HG02885 (cell line): ENCODE data around the gene ABHD8.

Source experiments
- ATAC-seq: cut with Tn5 transposase; IDR thresholded peaks from one replicate; pipeline ENCODE4 v1.9.1; 2021; ENCODE audit warnings: mild to moderate bottlenecking; ENCODE audit not compliant: unreplicated experiment, poor library complexity

ABHD8 gene

DNA sequence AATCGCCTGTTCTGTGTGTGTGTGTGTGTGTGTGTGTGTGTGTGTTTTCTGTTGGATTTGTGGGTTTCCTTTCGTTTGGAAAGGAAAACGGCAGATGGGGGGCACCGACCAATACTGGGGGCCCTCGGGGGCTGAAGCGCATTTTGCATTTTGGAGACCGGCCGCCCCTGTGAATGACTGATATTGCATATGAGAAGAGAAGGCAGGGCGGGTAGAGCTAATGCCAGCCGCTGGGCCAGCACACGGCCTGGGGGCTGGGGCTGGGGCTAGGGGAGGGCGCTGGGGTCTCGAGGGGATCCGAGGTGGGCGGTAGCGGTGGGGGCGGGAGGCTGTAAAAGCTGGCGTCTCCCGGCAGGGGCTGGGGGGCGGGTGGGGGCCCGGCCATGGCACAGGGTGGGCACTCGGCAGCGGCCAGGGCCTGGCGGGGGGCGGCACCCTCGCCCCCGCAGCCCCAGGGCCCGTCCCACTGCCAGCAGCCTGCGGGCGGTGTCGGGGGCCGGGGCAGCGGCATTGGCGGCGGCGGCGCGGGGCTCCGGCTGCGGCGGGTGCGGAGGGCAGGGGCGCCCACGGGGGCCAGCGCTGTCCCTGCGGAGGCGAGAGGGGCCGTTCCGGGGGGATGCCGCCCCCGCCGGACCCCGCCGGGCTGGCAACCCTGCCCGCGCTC lies 20.2 kb upstream of the ABHD8 start:
- ATAC-seq: no peak

DNA sequence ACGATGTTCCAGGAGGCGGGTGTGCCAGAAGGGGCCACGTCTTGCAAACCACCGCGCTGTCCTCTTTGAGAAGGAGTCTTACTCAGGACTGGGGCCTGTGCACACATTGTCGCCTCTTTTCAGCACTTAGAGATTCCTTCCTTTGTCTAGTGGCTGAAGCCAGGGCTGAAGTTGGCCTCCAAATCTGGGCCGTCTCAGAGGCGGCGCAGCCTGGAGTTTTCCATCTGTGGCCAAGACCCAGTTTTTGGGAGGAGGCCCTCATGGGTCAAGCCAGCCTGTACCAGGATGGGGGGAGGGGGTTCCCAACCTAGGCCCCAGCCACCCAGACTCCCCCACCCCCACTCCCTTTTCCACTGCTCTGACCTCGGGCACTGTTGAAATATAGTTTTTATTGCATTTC lies 19.6 kb upstream of the ABHD8 start:
- ATAC-seq: no peak

DNA sequence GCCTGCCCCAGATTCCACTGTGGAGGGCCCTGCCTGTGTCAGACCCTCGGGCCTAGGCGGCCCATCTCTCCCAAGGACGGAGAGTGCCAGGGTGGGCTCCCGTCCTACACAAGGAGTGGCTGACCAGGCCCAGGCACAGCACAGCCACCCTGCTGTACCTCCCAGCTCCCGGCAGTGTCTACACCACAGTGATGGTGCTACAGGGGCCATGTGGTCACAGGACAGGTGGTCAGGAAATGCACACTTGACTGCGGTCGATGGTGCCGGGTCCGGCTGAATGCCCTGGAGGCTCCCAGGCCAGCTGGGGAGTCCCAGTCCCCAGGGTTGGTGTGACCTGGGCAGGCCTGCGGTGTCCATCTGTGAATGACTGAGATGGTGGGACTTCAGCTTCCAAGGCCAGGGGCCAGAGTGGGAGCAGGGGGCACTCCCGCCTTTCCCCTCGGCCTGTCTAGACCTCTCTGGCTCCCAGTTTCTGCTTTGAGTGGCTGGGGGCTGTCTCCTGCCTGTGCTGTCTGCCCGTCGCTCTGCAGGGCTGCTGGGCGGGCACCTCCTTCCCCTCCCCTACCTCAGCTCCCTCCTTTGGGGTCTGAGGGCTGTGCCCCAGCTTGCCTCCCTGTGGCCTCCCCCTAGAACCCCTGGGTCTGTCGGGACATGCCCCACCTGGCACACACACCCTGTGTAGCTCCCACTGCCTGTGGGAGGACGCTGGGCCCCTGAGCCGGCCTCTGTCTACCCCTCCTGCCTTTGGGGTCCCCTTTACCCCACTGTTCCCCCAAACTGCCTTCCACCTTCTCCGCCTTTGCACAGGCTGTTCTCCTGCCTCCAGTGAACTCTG lies 18.6 kb upstream of the ABHD8 start:
- ATAC-seq: no peak

DNA sequence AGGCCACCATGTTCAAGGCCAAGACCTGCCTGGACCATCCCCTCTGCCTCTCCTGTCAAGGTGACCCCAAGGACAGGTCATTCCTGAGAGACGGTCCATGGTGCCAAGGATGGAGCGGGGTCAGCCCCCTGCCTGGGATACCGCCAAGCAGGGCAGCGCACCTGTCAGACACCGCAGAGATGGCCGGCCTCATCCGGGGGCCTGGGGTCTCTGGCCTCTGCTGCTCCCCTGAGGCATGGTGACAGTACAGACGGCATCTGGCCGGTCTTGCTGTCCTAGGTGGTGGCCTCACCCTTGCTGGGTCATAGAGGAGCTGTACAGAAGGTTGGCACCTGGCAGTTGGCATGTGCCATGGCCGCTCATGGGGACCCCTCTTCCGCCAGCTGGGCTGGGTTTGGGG lies 17.2 kb upstream of the ABHD8 start:
- no peak for ATAC-seq

DNA sequence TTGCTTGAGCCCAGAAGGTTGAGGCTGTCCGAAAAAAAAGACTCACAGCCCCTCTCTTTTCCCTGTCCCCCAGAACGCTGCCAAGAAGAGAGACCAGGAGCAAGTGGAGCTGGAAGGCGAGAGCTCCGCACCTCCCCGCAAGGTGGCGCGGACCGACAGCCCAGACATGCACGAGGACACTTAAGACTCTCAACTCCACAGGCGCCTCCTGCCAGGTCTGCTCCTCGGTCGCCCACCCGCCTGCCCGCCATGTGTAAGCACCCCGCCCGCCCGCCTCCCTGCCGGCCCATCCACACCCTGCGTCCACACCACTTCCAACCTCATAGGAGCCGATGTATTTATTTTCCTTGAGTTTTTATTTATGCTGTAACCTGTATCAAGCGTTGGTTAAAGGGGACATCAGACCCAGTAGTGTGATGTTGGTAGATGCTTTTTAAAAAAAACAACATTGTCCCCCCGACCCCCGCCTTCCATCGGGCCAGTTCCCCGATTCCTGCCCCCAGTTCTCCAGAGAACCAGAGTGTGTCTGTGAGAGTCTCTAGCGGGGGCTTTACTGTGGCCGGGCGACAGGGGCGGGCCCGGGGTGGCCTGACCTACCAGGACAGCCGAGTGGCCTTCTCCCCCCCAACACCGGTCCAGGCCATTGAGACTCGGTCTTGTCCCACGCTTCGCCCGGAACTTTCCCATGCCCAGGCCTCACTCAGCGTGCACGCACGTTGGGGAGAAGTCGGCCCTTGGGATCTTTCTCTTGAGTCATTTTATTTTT lies 16.4 kb upstream of the ABHD8 start:
- ATAC-seq: no peak

DNA sequence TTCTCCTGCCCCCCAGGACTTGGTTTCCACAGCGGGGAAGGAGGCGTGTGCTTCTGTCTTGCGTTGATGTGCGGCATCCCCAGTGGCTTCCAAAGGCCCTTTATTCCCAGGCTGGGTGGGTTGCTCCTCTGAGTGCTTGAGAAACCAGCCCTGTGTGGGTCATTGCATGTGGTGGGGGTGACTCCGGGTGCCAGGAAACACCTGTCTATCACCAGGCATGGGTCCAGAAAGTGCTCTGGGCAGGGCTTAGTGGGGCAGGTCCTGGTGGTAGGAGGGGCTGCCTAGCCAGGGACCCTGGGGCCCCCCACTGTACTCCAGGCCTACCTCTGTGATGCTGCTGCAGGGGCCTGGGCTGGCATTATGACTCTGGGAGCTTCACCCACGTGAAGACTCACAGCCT lies 15.7 kb upstream of the ABHD8 start:
- no peak for ATAC-seq

DNA sequence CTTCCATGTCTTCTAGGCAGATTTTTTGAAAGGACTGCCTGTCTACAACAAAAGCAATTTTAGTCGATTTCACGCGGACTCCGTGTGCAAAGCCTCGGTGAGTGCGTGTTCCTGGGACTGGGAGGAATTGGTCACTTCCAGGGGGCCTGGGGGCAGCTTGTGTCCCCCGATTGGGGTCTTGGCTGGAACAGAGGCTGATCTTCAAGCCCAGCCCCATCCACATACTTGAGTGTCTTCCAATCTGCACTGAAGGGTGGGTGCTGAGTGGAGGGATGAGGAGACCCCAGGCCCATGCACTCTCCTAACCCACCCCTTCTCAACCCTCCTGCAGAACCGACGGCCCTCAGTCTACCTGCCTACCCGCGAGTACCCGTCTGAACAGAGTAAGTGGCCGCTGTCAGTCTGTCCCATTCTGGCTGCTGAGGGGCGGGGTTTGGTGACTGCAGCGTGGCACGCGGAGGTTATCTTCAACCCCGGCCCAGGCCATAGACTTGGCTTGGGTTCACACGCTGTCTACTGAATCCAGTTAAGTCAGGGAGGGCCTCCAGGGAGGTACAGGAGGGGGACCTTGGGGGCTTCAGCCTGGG lies 10.9 kb upstream of the ABHD8 start:
- no peak for ATAC-seq

DNA sequence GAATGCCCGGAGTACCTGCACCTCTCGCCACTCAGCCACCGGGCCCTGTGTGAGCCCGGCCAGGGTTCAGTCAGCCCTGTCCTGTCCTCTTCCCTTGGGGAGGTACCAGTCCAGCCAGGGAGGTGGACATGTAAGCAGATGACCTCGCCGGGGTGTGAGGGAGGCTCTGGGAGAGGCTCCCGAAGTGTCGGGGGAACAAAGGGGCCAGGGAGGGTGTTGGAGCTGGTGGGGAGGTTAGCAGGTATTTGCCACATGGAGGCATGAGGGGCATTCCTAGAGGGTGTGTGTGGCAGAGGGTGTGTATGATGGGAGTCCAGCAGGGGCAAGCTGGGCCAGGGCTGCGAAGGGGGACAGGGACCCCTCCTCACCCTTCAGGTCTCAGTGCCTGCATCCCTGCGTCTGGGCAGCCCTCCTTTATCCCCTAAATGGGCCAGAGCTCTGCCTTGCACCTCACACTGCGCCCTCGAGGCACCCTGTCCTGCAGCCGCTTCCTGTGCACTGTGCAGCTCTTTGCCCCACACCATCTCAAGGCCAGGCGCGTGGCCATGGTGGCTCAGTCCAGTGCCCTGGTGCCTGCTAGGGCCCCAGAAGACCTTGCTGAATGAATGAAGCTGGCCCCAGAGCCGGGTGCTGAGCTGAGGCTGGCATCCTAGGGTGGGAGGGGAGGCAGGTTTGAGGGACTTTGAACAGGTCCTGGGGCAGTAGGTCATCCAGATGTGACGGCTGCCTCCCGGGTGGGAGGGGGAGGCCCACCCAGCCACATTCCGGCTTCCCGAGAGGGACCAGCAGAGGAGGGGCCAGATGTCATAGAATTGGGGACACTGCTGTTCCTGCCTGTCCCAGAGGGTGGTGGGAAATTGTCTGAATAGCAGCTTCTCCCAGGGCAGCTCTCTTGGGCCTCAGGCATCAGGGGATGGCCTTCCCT lies 9.2 kb upstream of the ABHD8 start:
- ATAC-seq: no peak

DNA sequence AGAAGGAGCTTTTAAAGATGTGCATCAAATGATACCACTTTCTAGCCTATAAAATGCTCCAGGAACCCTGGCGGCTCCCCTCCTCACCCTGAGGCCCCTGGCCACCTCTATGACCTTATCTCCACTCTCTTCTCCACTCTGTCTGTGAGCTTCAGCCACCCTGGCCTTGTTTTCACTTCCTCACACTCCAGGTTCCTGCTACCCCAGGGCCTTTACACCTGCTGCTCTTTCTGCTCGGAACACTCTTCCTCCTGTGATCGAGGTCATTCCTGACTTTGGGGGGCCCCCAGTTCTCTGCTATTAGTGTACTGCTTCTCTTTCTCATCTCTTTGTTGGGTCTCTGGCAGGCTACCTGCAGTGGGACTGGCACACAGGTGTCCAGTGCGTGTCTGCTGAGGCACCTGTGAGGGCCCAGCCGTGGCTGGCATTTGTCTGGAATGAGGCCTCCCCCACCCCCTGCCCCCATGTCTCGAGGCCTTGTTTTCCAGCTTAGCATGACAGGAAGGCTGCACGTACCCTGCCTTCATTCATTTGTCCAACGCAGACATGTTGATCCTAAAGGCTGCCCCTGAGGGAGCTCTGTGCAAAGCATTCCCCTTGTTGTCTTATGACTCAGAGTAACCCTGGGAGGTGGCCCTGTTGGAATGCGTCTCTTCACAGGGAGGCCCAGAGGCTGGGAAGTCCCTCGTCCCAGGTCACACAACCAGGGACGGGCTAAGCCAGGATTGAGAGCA lies 8.4 kb upstream of the ABHD8 start:
- ATAC-seq: no peak

DNA sequence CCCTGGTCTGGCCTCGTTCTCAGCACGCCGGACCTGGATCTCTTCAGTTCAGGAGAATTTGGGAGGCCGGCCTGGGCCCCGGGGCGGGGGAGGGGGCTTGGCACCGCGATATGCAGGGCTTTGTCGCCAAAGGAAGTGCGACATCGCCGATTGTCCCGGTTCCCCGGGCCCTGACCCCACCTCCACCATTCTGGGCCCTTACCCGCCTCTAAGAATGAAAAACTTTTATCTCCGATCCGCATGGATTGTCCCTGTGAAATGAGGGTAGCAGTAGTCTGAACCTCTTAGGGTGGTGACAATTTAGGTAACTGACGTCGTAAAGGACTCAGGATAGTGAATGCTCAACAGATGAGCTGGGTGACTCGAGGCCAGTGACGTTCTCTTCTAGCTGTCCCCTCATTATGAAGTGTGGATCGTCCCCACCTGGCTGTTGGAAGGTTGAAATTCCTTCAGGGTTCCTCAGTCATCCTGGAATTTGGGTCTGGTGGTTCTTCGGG lies 6.8 kb upstream of the ABHD8 start:
- ATAC-seq: no peak

DNA sequence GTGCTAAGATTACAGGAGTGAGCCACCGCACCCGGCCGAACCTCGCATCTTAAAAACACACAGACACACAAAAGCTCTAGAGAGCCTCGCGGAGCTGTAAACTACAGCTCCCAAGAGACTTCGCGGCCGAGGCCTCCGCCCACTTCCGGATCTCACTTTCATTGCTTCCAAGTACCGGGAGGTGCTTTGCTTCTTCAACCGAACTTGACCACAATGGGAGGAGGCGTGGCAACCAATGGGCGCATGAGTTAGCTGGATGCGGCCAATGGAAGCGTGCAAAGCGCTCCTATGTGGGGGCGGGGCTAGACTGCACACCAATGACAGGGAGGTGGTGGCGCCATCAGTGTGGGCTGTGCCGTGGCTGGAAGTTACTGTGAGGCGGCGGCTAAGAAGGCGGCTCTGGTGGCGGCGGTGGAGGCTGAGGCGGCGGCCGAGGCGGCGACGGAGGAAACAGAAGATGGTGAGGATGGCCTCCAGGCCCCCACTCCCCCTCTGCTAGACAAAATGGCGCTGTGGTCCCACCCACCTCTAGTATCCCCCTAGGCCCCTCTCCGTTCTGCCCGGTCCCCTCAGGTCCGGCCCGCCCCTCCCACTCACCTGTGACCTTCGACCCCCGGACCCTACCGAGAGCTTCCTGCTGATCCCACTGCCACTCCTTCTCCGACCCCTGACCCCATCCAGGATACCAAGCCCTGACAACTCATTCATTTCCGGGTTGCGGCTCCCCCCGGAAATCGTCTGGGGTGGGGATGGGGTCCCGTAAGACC lies 6.2 kb upstream of the ABHD8 start, which contains the start of gene DDA1:
Gene DDA1 (plus strand): TSS at position 366 of the 767 bp plus-strand sequence. CDS start 92 bp downstream, at position 458.
- ATAC-seq: peak; percentile 66

DNA sequence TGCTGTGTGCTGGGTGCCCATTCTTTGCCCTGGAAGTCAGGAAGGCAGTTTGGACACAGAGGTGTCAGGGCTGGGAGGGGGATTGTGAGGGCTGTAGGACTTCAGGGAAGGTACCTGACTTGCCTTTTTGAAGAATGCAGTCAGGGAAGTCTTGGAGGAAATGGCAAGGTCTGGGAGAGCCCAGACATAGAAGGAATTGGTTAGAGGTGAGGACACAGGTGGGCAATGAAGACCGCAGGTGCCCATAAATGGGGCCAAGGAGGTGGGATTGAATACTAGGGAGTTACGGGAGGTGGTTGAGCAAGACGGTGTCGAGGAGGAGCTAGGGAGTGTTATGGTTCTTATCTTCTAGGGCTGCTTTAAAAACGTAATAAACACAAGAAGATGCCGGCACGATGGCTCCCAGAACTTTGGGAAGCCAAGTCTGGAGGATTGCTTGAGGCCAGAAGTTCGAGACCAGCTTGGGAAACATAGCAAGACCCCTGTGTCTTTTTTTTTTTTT lies 4.7 kb upstream of the ABHD8 start:
- ATAC-seq: no peak

DNA sequence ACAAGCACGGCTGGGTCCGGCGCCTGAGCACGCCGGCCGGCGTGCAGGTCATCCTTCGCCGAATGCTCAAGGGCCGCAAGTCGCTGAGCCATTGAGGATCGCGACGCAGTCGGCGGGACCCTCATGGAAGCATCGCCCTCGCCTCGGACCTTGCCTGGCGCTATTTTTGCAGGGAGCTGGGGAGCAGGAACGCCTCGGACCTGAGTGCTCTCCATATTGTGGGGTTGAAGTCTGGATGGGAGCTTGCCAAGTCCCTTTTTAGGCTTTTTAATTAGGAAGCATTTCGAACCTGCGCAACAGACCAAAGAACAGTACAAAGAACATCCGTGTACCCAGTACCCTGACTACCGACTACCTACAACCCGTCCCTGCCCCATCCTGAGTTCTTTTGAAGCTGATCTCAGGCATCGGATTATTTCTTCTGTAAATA lies 3.1 kb upstream of the ABHD8 start:
- ATAC-seq: no peak

DNA sequence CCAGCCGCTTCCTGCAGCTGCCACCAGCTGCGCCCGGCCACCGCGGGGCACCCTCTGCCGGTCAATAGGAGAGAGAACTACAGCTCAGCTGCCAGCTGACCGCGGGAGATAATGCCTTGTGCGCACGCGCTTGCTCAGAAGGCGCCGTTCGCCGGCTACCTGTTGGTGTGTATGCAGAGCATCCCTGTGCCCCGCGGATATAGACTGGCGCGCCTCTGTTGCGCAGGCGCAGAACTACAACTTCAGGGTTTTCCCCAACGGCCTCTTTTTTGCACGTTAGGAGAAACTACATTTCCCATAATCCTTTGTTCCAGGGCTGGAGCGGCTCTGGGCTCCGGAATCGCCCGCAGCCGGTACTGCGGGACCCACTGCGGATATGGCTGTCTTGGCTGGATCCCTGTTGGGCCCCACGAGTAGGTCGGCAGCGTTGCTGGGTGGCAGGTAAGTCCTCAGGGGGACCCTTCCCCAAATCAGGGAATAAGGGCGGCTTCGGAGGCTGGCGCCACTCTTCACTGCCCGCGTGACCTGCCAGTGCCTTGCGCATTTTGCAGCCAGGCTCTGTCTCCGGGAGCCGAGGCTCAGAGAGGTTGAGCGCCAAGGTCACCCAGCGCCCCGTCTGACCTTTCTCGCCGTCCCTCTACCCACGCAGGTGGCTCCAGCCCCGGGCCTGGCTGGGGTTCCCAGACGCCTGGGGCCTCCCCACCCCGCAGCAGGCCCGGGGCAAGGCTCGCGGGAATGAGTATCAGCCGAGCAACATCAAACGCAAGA lies 2.5 kb upstream of the ABHD8 start, which contains the start of gene MRPL34:
Gene MRPL34 (plus strand): TSS at position 356 of the 768 bp plus-strand sequence. CDS start 21 bp downstream, at position 377.
- ATAC-seq: peak; percentile 65

DNA sequence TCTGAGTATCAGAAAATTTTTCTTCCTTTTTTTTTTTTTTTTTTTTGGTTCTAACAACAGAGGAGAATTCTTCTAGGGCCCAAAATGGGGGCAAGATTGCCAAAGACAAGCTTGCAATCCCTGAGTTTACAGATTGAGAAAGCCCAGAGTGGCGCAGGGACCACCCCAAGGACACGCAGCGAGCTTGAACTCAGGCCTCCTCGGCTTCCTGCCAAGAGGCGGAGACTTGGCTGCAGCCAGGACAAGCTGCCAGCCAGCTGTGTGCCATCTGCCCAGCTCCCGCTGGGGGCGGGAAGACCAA lies 1.9 kb upstream of the ABHD8 start:
- no peak for ATAC-seq

DNA sequence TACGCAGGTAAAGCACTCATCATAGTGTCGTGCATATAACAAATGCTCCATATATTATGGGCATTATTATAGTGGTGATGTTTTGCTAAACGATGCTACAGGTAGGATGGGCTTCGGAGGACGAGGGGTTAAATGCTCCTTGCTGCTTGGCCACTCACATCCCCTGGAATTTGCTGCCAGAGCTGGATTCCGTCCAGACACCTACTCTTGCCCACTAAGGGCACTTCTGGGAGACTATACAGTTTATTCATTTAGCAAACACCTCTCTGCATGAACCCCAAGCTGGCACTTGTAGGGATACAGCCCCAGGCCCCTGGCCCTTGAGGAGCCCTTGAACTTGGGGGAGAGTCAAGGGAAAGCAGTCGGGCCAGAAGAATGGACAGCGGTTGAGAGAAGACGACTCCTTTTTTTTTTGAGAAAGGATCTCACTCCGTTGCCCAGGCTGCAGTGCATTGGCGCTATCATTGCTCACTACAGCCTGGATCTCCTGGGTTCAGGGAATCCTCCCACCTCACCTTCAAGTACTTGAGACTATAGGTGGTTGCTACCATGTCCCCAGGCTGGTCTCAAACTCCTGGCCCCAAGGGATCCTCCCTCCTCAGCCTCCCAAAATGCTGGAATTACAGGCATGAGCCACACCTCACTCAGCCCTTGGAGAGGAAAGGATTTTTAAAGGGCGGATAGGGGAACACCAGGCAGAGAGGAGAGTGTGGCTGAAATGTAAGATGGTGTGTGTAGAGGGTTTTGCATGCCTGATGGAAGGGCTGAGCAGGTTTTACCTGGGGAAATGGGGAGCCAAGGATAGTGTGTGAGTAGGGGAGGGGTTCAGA lies 1.4 kb upstream of the ABHD8 start:
- ATAC-seq: no peak
